HG02970 (cell line): ENCODE results near the gene TBC1D14.
"Not testable (repeated sequence)": the region's sequence is repeated elsewhere in the genome, so short reads cannot be mapped to it uniquely, and the experiment has no call there.

Experiments used
- ATAC-seq: cut with Tn5 transposase; IDR thresholded peaks from one replicate; pipeline ENCODE4 v1.9.1; 2021; ENCODE audit warnings: mild to moderate bottlenecking, moderate library complexity, moderate number of reproducible peaks; ENCODE audit not compliant: unreplicated experiment, low FRiP score

TBC1D14 gene

GRCh38 chr4:7073526-7074390 lies 164.1 kb downstream of the TBC1D14 start:
- ATAC-seq: no peak

GRCh38 chr4:7074426-7074825 lies 164.8 kb downstream of the TBC1D14 start:
- ATAC-seq: no peak

- ATAC-seq: no peak
These were observed 166.5 kb downstream of the TBC1D14 start for GRCh38 chr4:7075962-7076695.

GRCh38 chr4:7076696-7077082 lies 167.1 kb downstream of the TBC1D14 start:
- ATAC-seq: no peak

- no peak for ATAC-seq
These were observed 167.7 kb downstream of the TBC1D14 start for GRCh38 chr4:7077371-7077770.

- no peak for ATAC-seq
These were observed 168.4 kb downstream of the TBC1D14 start for GRCh38 chr4:7078025-7078424.

- ATAC-seq: not testable (repeated sequence)
These were observed 169.9 kb downstream of the TBC1D14 start for GRCh38 chr4:7079483-7079882.

- not testable (repeated sequence) for ATAC-seq
These were observed 170.3 kb downstream of the TBC1D14 start for GRCh38 chr4:7079909-7080308.
